ENCODE measurements around the gene WDFY2. TPM values are rescaled to one million over a fixed set of nuclear protein-coding genes. Genes with fewer than 3 reads are reported as not detected.

WDFY2 gene
- total and polyA plus RNA-seq, 2 of the 13 experiments (the other 11 are each of a cell fraction or from before 2014, with no cell fraction given) = 22.6 to 27.0 TPM

DNA sequence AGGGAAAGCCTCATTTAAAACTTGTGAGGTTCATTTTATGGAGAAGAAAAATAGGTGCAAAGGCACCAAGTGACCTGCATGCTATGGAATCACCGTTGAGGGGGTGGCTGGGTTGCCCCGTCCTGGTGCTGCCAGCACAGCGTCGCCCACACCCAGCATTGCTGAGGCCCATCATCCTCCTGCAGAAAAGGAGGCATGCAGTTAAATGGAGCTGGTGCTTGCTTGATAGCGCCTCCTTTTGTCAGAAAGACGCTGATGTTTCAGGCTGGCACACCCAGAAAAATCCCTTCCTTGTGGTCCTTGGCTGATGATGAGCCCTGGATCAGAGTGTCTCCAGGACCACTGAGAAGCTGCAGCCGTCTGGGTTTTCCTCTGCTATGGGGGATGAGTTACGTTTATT is 182.8 kb downstream of the WDFY2 start:
- FAIRE-seq (no peak), ATAC-seq (no peak), DNase-seq (ENCODE audit: low spot score) (no peak)
- ChIA-PET CTCF (ENCODE audit: low intra/inter-chr PET ratio, low total read pairs) (no interaction called here), POLR2A (no interaction called here)
- Histone ChIP-seq H3K9me3 (ENCODE audit: low read length) (no peaks in the 10 kb centered on the region), H3K4me2 (ENCODE audit: low read depth, low read length) (no peak overlapping the region), H3K4me1 (ENCODE audit: insufficient read depth, low read length) (peaks cover 43% of the 10 kb centered on the region), H3K27ac (ENCODE audit: extremely low read length, insufficient read depth, low read length) (no peak overlapping the region), H3K79me2 (ENCODE audit: insufficient read depth, low read length) (no peaks in the 10 kb centered on the region), H4K20me1 (ENCODE audit: insufficient read depth, low read length) (no peaks in the 10 kb centered on the region), H3K36me3 (replicated peaks in 1 of 2; ENCODE audit: control insufficient read depth in 1 of 2, insufficient read depth in 2 of 2, low read length in 2 of 2) (peaks cover 3 to 23% of the 10 kb centered on the region in 2 experiments; a peak in 3 of 5 replicates), H3K4me3 (replicated peaks in 1 of 3; ENCODE audit: insufficient read depth in 1 of 3, low read depth in 2 of 3, low read length in 3 of 3) (no peak overlapping the region), H2AFZ (ENCODE audit: low read length) (no peak overlapping the region), H3K9ac (ENCODE audit: insufficient read depth, low read depth, low read length) (no peak overlapping the region), H3K27me3 (ENCODE audit: control insufficient read depth in 1 of 2, insufficient read depth in 2 of 2, low read length in 2 of 2) (no peaks in the 10 kb centered on the region)
- WGBS (ENCODE audit: low lambda C conversion rate) = 98% methylated on average over 7 of the region's 8 CpGs
- TF ChIP-seq CTCF (CRISPR knock-in tag; IDR thresholded peaks at IDR 0.05) (0 out of 2 replicates have a peak, but pooled peaks have one; percentile 22), STAG1 (CRISPR knock-in tag; IDR thresholded peaks at IDR 0.05) (peak; percentile 20), ZIK1 (CRISPR knock-in tag; IDR thresholded peaks at IDR 0.05; ENCODE audit: borderline replicate concordance, low read depth) (no peak)
- no TSS peak for BruUV-seq (replicated peaks)
- intact Hi-C loops (cut with micrococcal nuclease; ENCODE audit: unreplicated experiment) (no loop called here), in situ Hi-C loops (cut with HindIII; ENCODE audit: extremely low pct_ligation_motif_present, low pct_unique_long_range_greater_than_20kb) (no loop called here)

GRCh38 chr13:51768378-51768921 is 184.2 kb downstream of the WDFY2 start:
- Histone ChIP-seq H3K27ac (ENCODE audit: extremely low read length, insufficient read depth, low read length) (no peak overlapping the region), H4K20me1 (ENCODE audit: insufficient read depth, low read length) (no peaks in the 10 kb centered on the region), H3K27me3 (ENCODE audit: control insufficient read depth in 1 of 2, insufficient read depth in 2 of 2, low read length in 2 of 2) (no peaks in the 10 kb centered on the region), H3K4me2 (ENCODE audit: low read depth, low read length) (no peak overlapping the region), H3K9ac (ENCODE audit: insufficient read depth, low read depth, low read length) (no peak overlapping the region), H2AFZ (ENCODE audit: low read length) (no peak overlapping the region), H3K79me2 (ENCODE audit: insufficient read depth, low read length) (no peaks in the 10 kb centered on the region), H3K36me3 (replicated peaks in 1 of 2; ENCODE audit: control insufficient read depth in 1 of 2, insufficient read depth in 2 of 2, low read length in 2 of 2) (peaks cover 3 to 14% of the 10 kb centered on the region in 2 experiments; a peak in 3 of 5 replicates), H3K4me3 (replicated peaks in 1 of 3; ENCODE audit: insufficient read depth in 1 of 3, low read depth in 2 of 3, low read length in 3 of 3) (no peak overlapping the region), H3K9me3 (ENCODE audit: low read length) (no peaks in the 10 kb centered on the region), H3K4me1 (ENCODE audit: insufficient read depth, low read length) (peaks cover 40% of the 10 kb centered on the region)
- DNase-seq (ENCODE audit: low spot score) = no peak
- intact Hi-C loops (cut with micrococcal nuclease; ENCODE audit: unreplicated experiment) (no loop called here), in situ Hi-C loops (cut with HindIII; ENCODE audit: extremely low pct_ligation_motif_present, low pct_unique_long_range_greater_than_20kb) (no loop called here)
- ChIA-PET CTCF (ENCODE audit: low intra/inter-chr PET ratio, low total read pairs) (no interaction called here), POLR2A (no interaction called here)
- no TSS peak for BruUV-seq (replicated peaks)
- FAIRE-seq = no peak
- WGBS (ENCODE audit: low lambda C conversion rate) = 93% methylated on average over 15 of the region's 15 CpGs
- ATAC-seq = no peak
- TF ChIP-seq ZNF768 (CRISPR knock-in tag; IDR thresholded peaks at IDR 0.05) (0 out of 2 replicates have a peak, but pooled peaks have one; percentile 22), POLR2G (IDR thresholded peaks at IDR 0.05; ENCODE audit: low read depth, low read length) (peak; percentile 36; the same call in 1 of the 2 replicates), SKI (IDR thresholded peaks at IDR 0.05; ENCODE audit: partially characterized antibody) (no peak), KAT2B (IDR thresholded peaks at IDR 0.05; ENCODE audit: borderline replicate concordance, low read depth, low read length) (no peak), RCOR2 (CRISPR knock-in tag; IDR thresholded peaks at IDR 0.05) (no peak), CENPBD1 (CRISPR knock-in tag; IDR thresholded peaks at IDR 0.05; ENCODE audit: borderline replicate concordance, low read depth) (no peak), NFYB (CRISPR knock-in tag; IDR thresholded peaks at IDR 0.05) (no peak), IKZF4 (CRISPR knock-in tag; IDR thresholded peaks at IDR 0.05; ENCODE audit: borderline replicate concordance, low read depth, not compliant biosample characterization) (no peak), TBX2 (CRISPR knock-in tag; IDR thresholded peaks at IDR 0.05; ENCODE audit: borderline replicate concordance) (no peak), ZBTB42 (CRISPR knock-in tag; IDR thresholded peaks at IDR 0.05) (no peak), RBM22 (optimal IDR thresholded peaks at IDR 0.05; ENCODE audit: low read length) (peak; percentile 13)
- TF ChIP-seq, protein P1, sequence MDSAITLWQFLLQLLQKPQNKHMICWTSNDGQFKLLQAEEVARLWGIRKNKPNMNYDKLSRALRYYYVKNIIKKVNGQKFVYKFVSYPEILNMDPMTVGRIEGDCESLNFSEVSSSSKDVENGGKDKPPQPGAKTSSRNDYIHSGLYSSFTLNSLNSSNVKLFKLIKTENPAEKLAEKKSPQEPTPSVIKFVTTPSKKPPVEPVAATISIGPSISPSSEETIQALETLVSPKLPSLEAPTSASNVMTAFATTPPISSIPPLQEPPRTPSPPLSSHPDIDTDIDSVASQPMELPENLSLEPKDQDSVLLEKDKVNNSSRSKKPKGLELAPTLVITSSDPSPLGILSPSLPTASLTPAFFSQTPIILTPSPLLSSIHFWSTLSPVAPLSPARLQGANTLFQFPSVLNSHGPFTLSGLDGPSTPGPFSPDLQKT (CRISPR knock-in tag; IDR thresholded peaks at IDR 0.05; ENCODE audit: borderline replicate concordance) = no peak

Measured in HepG2 (cell line).